ENCODE results near the gene SLC9A9.

Gene SLC9A9

DNA sequence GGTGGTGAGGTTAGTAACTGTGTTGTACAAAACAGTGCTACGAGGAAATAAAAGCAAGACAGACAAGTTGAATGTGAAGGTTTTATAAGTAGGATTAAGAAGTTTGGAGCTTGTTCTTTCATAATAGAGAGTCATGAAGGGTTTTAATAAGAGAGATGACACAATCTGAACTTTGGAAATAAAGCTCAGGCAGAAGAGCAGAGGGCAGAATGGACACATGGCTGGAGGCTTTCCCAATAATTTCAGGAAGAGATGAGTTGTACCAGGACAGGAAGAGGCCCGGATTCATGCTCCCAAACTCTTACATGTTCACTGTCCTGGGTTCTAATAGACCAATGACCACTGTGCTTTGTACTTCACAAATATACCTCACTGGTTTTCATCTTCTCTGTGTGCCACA is 194.8 kb downstream of the SLC9A9 start:
- TF ChIP-seq, protein P1, sequence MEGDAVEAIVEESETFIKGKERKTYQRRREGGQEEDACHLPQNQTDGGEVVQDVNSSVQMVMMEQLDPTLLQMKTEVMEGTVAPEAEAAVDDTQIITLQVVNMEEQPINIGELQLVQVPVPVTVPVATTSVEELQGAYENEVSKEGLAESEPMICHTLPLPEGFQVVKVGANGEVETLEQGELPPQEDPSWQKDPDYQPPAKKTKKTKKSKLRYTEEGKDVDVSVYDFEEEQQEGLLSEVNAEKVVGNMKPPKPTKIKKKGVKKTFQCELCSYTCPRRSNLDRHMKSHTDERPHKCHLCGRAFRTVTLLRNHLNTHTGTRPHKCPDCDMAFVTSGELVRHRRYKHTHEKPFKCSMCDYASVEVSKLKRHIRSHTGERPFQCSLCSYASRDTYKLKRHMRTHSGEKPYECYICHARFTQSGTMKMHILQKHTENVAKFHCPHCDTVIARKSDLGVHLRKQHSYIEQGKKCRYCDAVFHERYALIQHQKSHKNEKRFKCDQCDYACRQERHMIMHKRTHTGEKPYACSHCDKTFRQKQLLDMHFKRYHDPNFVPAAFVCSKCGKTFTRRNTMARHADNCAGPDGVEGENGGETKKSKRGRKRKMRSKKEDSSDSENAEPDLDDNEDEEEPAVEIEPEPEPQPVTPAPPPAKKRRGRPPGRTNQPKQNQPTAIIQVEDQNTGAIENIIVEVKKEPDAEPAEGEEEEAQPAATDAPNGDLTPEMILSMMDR (IDR thresholded peaks at IDR 0.05; ENCODE audit: control insufficient read depth, insufficient read depth, low read depth, low read length, missing control alignments) = no peak
- no peak for DNase-seq (ENCODE audit: low read depth)

DNA sequence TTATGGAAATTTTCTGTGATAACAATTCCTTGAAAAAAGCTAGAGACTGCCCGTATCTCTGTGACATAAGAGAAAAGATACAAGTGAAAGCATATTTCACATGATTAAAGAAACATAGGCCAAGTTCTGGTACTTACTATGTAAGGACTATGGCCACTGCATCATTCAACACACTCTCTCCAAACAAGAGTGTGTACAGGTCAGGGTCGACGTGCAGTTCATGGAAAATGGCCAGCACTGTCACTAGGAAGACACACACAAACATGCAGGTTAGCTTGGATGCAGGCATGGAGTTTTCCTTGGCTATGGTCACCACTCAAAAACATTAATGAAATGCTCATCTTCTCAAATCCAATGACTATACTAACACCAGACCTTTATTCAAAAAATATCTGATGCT is 196.2 kb downstream of the SLC9A9 start:
- DNase-seq (ENCODE audit: low read depth) = no peak
- TF ChIP-seq, protein P1 (IDR thresholded peaks at IDR 0.05; ENCODE audit: control insufficient read depth, insufficient read depth, low read depth, low read length, missing control alignments) = no peak
- H3K4me3 ChIP-seq (ENCODE audit: control insufficient read depth, low read depth, low read length) = no peak overlapping the region

More for the DNA sequence above, 194.8 kb downstream of the SLC9A9 start:
- H3K4me3 ChIP-seq (ENCODE audit: control insufficient read depth, low read depth, low read length) = no peak overlapping the region

GRCh38 chr3:143650827-143651226 is 197.4 kb downstream of the SLC9A9 start:
- H3K4me3 ChIP-seq (ENCODE audit: control insufficient read depth, low read depth, low read length) = no peak overlapping the region
- TF ChIP-seq, protein P1 (IDR thresholded peaks at IDR 0.05; ENCODE audit: control insufficient read depth, insufficient read depth, low read depth, low read length, missing control alignments) = no peak
- DNase-seq (ENCODE audit: low read depth) = no peak

- DNase-seq (ENCODE audit: low read depth) = no peak
- TF ChIP-seq, protein P1 (IDR thresholded peaks at IDR 0.05; ENCODE audit: control insufficient read depth, insufficient read depth, low read depth, low read length, missing control alignments) = no peak
- no peak overlapping the region for H3K4me3 ChIP-seq (ENCODE audit: control insufficient read depth, low read depth, low read length)
These were observed 198.1 kb downstream of the SLC9A9 start for GRCh38 chr3:143650120-143650519.

DNA sequence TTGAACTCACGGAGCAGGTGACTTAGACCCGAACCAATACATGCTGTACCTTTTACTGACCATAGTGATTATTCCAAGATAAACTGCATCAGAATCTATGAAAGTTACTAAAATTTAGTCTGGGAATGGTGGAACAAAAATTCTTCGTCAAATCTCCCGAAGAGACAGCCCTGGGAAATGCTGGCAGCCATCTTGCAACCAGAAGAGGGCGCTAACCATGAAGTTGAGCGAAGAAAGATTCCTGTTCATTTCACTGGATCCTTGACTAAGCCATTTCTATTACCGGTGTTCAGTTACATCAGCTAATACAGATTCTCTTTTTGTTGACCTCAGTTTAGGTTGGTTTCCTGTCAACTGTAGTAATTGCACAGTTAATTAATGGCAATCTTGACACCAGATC is 199.6 kb downstream of the SLC9A9 start:
- H3K4me3 ChIP-seq (ENCODE audit: control insufficient read depth, low read depth, low read length) = no peak overlapping the region
- no peak for DNase-seq (ENCODE audit: low read depth)
- TF ChIP-seq, protein P1 (IDR thresholded peaks at IDR 0.05; ENCODE audit: control insufficient read depth, insufficient read depth, low read depth, low read length, missing control alignments) = peak; percentile 41

DNA sequence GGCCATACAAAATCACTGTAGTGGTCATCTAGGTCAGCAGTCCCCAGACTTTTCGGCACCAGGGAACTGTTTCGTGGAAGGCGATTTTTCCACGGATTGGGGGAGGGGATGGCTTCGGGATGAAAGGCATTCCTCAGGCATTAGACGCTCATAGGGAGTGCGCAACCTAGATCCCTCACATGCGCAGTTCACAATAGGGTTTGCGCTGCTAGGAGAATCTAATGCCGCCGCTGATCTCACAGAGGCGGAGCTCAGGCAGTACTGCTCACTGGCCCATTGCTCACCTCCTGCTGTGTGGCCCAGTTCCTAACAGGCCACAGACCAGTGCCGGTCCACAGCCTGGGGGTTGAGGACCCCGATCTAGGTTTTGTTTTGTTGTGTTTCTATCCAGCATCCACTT is 200.1 kb downstream of the SLC9A9 start:
- H3K4me3 ChIP-seq (ENCODE audit: control insufficient read depth, low read depth, low read length) = no peak overlapping the region
- DNase-seq (ENCODE audit: low read depth) = no peak
- TF ChIP-seq, protein P1 (IDR thresholded peaks at IDR 0.05; ENCODE audit: control insufficient read depth, insufficient read depth, low read depth, low read length, missing control alignments) = no peak

All from AG09309 (cell line).